Bronchial smooth muscle cell (primary cell): ENCODE data around the gene GTF2F2. TPM values are rescaled to one million over a fixed set of nuclear protein-coding genes. Genes with fewer than 3 reads are reported as not detected.

Experiments
- total RNA-seq: library from RNA; depleted of rRNA; stranded (reverse); fragments of >200 nt; gene quantifications from 2 replicates; pipeline ENCODE4 v1.2.1, GENCODE V29; 2014

The GTF2F2 gene
- total RNA-seq, result 17.0 and 25.4 TPM in 2 replicates

GRCh38 chr13:45119991-45120864 is at the start of gene GTF2F2:
Gene GTF2F2, plus strand, starts transcription at chr13:45120510. Its CDS starts 146 bp downstream, at chr13:45120656.

GRCh38 chr13:45200701-45201232 is 80.5 kb downstream of the GTF2F2 start, which contains the start of gene KCTD4:
Gene KCTD4, minus strand, starts transcription at chr13:45201045. Its CDS starts 6,478 bp downstream, at chr13:45194567.

Other genes starting within 250 kb of the GTF2F2 start
- 1.0 and 1.6 TPM in 2 replicates for gene NUFIP1, start 131.0 kb upstream of the GTF2F2 start, total RNA-seq
- 27.4 TPM in 2 replicates for gene GPALPP1, start 131.0 kb upstream of the GTF2F2 start, total RNA-seq
- not detected in 2 replicates for gene KCTD4, start 80.5 kb downstream of the GTF2F2 start, total RNA-seq
- 2,504 and 4,343 TPM in 2 replicates for gene TPT1, start 220.7 kb downstream of the GTF2F2 start, total RNA-seq